ENCODE measurements around the gene RAB5IF. TPM values are rescaled to one million over a fixed set of nuclear protein-coding genes. Genes with fewer than 3 reads are reported as not detected.

RAB5IF gene
- polyA plus RNA-seq, 3 donors from 2014 or later = 230 to 380 (median 276) TPM

- peak overlapping the region; percentile 97 to 100 (median 99) for H3K27ac Mint-ChIP-seq
- H3K36me3 Mint-ChIP-seq = peaks cover 8 to 14% (median 9%) of the 10 kb centered on the region in 3 donors
- no peak for DNase-seq
- H3K4me3 Mint-ChIP-seq = peak overlapping the region; percentile 93 to 99 (median 97)
- H3K9me3 Mint-ChIP-seq = no peaks in the 10 kb centered on the region
- peaks cover 59 to 63% of the 10 kb centered on the region in 2 donors for H3K4me1 Mint-ChIP-seq
- H3K27me3 Mint-ChIP-seq (ENCODE audit: low read depth in 3 of 3) = peaks cover 7 to 40% (median 38%) of the 10 kb centered on the region in 3 donors
Observed at GRCh38 chr20:36644706-36645095, 39.1 kb downstream of the RAB5IF start.

GRCh38 chr20:36645353-36645752, 39.8 kb downstream of the RAB5IF start:
- Mint-ChIP-seq H3K4me1 (peaks cover 59 to 63% of the 10 kb centered on the region in 2 donors), H3K27ac (peak overlapping the region; percentile 97 to 100 (median 99)), H3K27me3 (ENCODE audit: low read depth in 3 of 3) (peaks cover 7 to 40% (median 38%) of the 10 kb centered on the region in 3 donors), H3K4me3 (peak overlapping the region; percentile 93 to 99 (median 97)), H3K9me3 (no peaks in the 10 kb centered on the region), H3K36me3 (peaks cover 8 to 14% (median 9%) of the 10 kb centered on the region in 3 donors)
- DNase-seq = no peak

GRCh38 chr20:36645998-36646397, 40.4 kb downstream of the RAB5IF start, which contains the start of gene SLA2:
Gene SLA2 (minus strand): TSS chr20:36646196. CDS start chr20:36641335, 4,861 bp downstream.
- peak within 1 kb of the TSS; percentile 93 to 99 (median 97) for H3K4me3 Mint-ChIP-seq
- H3K27ac Mint-ChIP-seq = peak within 1 kb of the TSS; percentile 97 to 100 (median 99)
- peaks cover 8 to 10% (median 9%) of the 10 kb centered on the region in 3 donors for H3K36me3 Mint-ChIP-seq
- H3K27me3 Mint-ChIP-seq (ENCODE audit: low read depth in 3 of 3) = peaks cover 7 to 39% (median 38%) of the 10 kb centered on the region in 3 donors
- H3K4me1 Mint-ChIP-seq = peaks cover 59 to 63% of the 10 kb centered on the region in 2 donors
- H3K9me3 Mint-ChIP-seq = no peaks in the 10 kb centered on the region
- peak; percentile 81 to 85 (median 83) for DNase-seq

GRCh38 chr20:36646678-36647077, 41.1 kb downstream of the RAB5IF start:
- no peak for DNase-seq
- H3K9me3 Mint-ChIP-seq = no peaks in the 10 kb centered on the region
- H3K27me3 Mint-ChIP-seq (ENCODE audit: low read depth in 3 of 3) = peaks cover 7 to 33% (median 32%) of the 10 kb centered on the region in 3 donors
- peak overlapping the region; percentile 51 to 99 (median 94) for H3K4me3 Mint-ChIP-seq
- peaks cover 5 to 10% (median 9%) of the 10 kb centered on the region in 3 donors for H3K36me3 Mint-ChIP-seq
- peak overlapping the region; percentile 97 to 100 (median 99) for H3K27ac Mint-ChIP-seq
- H3K4me1 Mint-ChIP-seq = peaks cover 55 to 57% of the 10 kb centered on the region in 2 donors

- H3K27me3 Mint-ChIP-seq (ENCODE audit: low read depth in 3 of 3) = peaks cover 7 to 26% (median 24%) of the 10 kb centered on the region in 3 donors
- H3K4me1 Mint-ChIP-seq = peaks cover 47 to 49% of the 10 kb centered on the region in 2 donors
- H3K4me3 Mint-ChIP-seq = peak overlapping the region in 4 of 5 donors; percentile 26 to 59 (median 54)
- H3K9me3 Mint-ChIP-seq = no peaks in the 10 kb centered on the region
- no peak for DNase-seq
- H3K36me3 Mint-ChIP-seq = peaks cover 5 to 11% (median 11%) of the 10 kb centered on the region in 3 donors
- peak overlapping the region; percentile 86 to 100 (median 99) for H3K27ac Mint-ChIP-seq
Observed at GRCh38 chr20:36647196-36648121, 41.9 kb downstream of the RAB5IF start.

- no peak for DNase-seq
- Mint-ChIP-seq H3K4me1 (peaks cover 9 to 20% of the 10 kb centered on the region in 2 donors), H3K9me3 (no peaks in the 10 kb centered on the region), H3K27ac (no peak overlapping the region), H3K27me3 (ENCODE audit: low read depth in 3 of 3) (no peaks in the 10 kb centered on the region), H3K36me3 (peaks cover 18 to 35% (median 26%) of the 10 kb centered on the region in 3 donors), H3K4me3 (no peak overlapping the region)
Observed at GRCh38 chr20:36653456-36653855, 47.9 kb downstream of the RAB5IF start.

GRCh38 chr20:36654506-36654905, 48.9 kb downstream of the RAB5IF start:
- Mint-ChIP-seq H3K4me3 (no peak overlapping the region), H3K27me3 (ENCODE audit: low read depth in 3 of 3) (no peaks in the 10 kb centered on the region), H3K4me1 (peaks cover 15 to 26% of the 10 kb centered on the region in 2 donors), H3K36me3 (peaks cover 18 to 37% (median 28%) of the 10 kb centered on the region in 3 donors), H3K27ac (no peak overlapping the region), H3K9me3 (no peaks in the 10 kb centered on the region)
- no peak for DNase-seq

GRCh38 chr20:36655004-36655403, 49.4 kb downstream of the RAB5IF start:
- Mint-ChIP-seq H3K9me3 (no peaks in the 10 kb centered on the region), H3K27ac (no peak overlapping the region), H3K4me1 (peaks cover 15 to 26% of the 10 kb centered on the region in 2 donors), H3K27me3 (ENCODE audit: low read depth in 3 of 3) (no peaks in the 10 kb centered on the region), H3K4me3 (no peak overlapping the region), H3K36me3 (peaks cover 18 to 37% (median 28%) of the 10 kb centered on the region in 3 donors)
- DNase-seq = no peak

- Mint-ChIP-seq H3K9me3 (no peaks in the 10 kb centered on the region), H3K4me3 (no peak overlapping the region), H3K27ac (peak overlapping the region in 1 of 6 donors; percentile 86), H3K4me1 (peaks cover 15 to 26% of the 10 kb centered on the region in 2 donors), H3K36me3 (peaks cover 22 to 42% (median 28%) of the 10 kb centered on the region in 3 donors), H3K27me3 (ENCODE audit: low read depth in 3 of 3) (no peaks in the 10 kb centered on the region)
- no peak for DNase-seq
Observed at GRCh38 chr20:36656733-36657132, 51.2 kb downstream of the RAB5IF start.

- DNase-seq = peak in 1 of 3 donors; percentile 25
- H3K27ac Mint-ChIP-seq = peak overlapping the region; percentile 51 to 85 (median 78)
- H3K4me3 Mint-ChIP-seq = peak overlapping the region; percentile 36 to 58 (median 57)
- H3K36me3 Mint-ChIP-seq = peaks cover 13 to 35% (median 26%) of the 10 kb centered on the region in 3 donors
- peaks cover 15 to 26% of the 10 kb centered on the region in 2 donors for H3K4me1 Mint-ChIP-seq
- H3K9me3 Mint-ChIP-seq = no peaks in the 10 kb centered on the region
- no peaks in the 10 kb centered on the region for H3K27me3 Mint-ChIP-seq (ENCODE audit: low read depth in 3 of 3)
Observed at GRCh38 chr20:36658300-36658699, 52.7 kb downstream of the RAB5IF start.

Other genes starting within 250 kb of the RAB5IF start
- 1 to 10 TPM in 1 of 3 donors, under 1 TPM in 2; 0.10 to 2.7 (median 0.48) TPM for gene MYL9, start 64.3 kb upstream of the RAB5IF start, polyA plus RNA-seq
- gene TGIF2, start 32.2 kb upstream of the RAB5IF start, polyA plus RNA-seq = 10 to 100 TPM; 12.3 to 16.1 (median 14.9) TPM
- 10 to 100 TPM; 21.0 to 24.1 (median 24.1) TPM for gene SLA2, start 40.4 kb downstream of the RAB5IF start, polyA plus RNA-seq
- gene NDRG3, start 140.3 kb downstream of the RAB5IF start, polyA plus RNA-seq = 10 to 100 TPM; 44.9 to 57.7 (median 50.3) TPM
- gene DSN1, start 168.0 kb downstream of the RAB5IF start, polyA plus RNA-seq = 10 to 100 TPM in 2 of 3 donors, 1 to 10 TPM in 1; 9.5 to 15.8 (median 11.9) TPM